ENCODE measurements around the gene AHSG.
"Not testable (repeated sequence)": the region's sequence is repeated elsewhere in the genome, so short reads cannot be mapped to it uniquely, and the experiment has no call there.

Gene AHSG

DNA sequence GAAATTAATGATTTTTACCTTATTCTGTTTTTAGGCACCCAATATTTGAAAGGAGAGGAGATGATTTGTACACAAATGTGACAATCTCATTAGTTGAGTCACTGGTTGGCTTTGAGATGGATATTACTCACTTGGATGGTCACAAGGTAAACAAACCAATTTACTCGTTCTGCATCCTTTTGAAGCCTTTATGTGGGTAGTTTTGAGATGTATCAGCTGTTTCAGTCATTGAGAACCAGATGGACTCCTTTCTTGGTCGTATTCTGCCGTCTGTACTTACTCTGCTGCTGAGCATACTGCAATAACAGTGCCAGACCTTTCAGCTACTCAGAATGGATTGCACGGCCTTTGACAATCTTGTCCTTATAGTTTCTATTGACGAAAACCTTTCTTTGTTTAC, 29.0 kb upstream of the AHSG start:
- no peak for ATAC-seq (replicated peaks)
- Mint-ChIP-seq H3K27ac (no peak overlapping the region), H3K36me3 (ENCODE audit: insufficient read depth) (peaks cover 73% of the 10 kb centered on the region), H3K27me3 (no peaks in the 10 kb centered on the region), H3K4me1 (ENCODE audit: low read depth in 2 of 2) (peaks cover 2 to 7% of the 10 kb centered on the region in 2 donors), H3K9me3 (no peaks in the 10 kb centered on the region), H3K4me3 (no peak overlapping the region)
- DNase-seq: no peak

DNA sequence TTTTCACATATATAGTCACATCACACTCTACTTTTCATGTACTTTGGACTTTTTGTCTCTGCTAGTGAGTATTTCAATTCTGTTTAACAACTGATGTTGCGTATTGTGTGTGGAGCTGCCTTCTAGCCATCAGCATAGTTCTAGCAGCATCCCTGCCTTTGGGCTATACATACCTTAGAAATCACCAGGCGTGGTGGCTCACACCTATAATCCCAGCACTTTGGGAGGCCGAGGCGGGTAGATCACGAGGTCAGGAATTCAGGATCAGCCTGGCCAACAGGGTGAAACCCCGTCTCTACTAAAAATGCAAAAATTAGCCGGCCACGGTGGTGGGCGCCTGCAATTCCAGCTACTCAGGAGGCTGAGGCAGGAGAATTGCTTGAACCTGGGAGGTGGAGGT, 26.6 kb upstream of the AHSG start:
- H3K4me1 Mint-ChIP-seq (ENCODE audit: low read depth in 2 of 2); DNase-seq; H3K27me3 Mint-ChIP-seq; H3K4me3 Mint-ChIP-seq; H3K9me3 Mint-ChIP-seq; ATAC-seq (replicated peaks); H3K27ac Mint-ChIP-seq: not testable (repeated sequence)
- H3K36me3 Mint-ChIP-seq (ENCODE audit: insufficient read depth): peaks cover 50% of the 10 kb centered on the region

DNA sequence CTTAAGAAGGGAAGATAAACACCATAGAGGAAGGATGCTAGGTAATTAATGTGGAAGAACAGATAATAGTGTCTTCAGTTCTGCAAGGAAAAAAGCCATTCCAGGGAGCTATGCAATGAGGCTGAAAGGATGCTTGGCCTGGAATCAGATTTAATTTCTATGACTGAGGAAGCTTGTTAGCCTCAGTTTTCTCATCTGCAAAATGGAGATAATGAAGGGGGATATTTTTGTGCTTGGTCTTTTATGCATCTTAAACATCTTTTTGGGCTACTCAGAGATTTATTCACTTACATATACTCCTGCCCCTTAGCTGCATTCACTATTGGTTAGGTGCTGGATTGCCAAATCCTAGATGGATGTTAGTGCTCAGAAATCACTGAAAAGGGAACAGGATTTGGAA, 25.7 kb upstream of the AHSG start:
- Mint-ChIP-seq H3K27me3 (no peaks in the 10 kb centered on the region), H3K27ac (no peak overlapping the region), H3K9me3 (no peaks in the 10 kb centered on the region), H3K4me3 (no peak overlapping the region), H3K4me1 (ENCODE audit: low read depth in 2 of 2) (peaks cover 0 to 8% of the 10 kb centered on the region in 2 donors), H3K36me3 (ENCODE audit: insufficient read depth) (peaks cover 41% of the 10 kb centered on the region)
- no peak for DNase-seq
- ATAC-seq (replicated peaks): no peak

DNA sequence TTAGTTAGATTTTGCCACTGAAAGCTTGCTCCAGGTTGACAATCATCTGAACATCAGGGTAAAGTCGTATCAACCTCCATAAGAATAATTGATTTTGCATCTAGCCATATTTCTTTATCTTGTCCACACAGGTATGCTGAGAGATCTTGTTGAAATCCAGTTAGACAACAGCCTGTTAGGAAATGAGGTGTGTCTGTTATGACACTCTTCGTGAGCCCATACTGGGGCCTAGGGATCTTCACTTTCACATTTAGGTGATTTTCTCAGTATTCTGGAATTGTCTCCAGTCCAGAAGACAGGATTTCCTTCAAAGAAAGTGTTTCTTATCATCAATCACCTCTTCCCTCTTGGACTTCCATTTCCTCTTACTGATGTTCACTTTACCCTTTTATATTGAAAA, 24.2 kb upstream of the AHSG start:
- DNase-seq (no peak), ATAC-seq (replicated peaks) (no peak)
- Mint-ChIP-seq H3K9me3 (no peaks in the 10 kb centered on the region), H3K4me3 (no peak overlapping the region), H3K27me3 (no peaks in the 10 kb centered on the region), H3K4me1 (ENCODE audit: low read depth in 2 of 2) (peaks cover 0 to 8% of the 10 kb centered on the region in 2 donors), H3K27ac (no peak overlapping the region), H3K36me3 (ENCODE audit: insufficient read depth) (peaks cover 27% of the 10 kb centered on the region)

DNA sequence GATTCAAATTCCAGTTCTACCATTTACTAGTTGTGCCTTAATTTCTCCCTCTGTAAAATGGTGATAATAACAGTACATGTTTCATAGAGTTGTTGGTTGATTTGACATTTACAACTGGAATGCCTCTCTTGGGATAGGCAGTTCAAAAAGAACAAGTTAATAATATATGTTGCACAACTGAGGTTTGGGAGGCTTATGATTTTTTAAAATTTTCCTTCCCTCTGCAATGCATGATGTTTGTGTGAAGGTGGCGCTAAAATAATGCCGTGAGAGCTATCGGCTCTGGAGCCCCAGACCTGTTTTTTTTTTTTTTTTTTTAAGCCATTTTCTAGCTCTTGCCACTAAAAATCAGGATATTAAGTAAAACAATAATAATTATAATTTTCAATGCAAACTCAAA, 23.7 kb upstream of the AHSG start:
- no peaks in the 10 kb centered on the region for H3K27me3 Mint-ChIP-seq
- DNase-seq (no peak), ATAC-seq (replicated peaks) (no peak)
- peaks cover 22% of the 10 kb centered on the region for H3K36me3 Mint-ChIP-seq (ENCODE audit: insufficient read depth)
- H3K27ac Mint-ChIP-seq: no peak overlapping the region
- peaks cover 0 to 8% of the 10 kb centered on the region in 2 donors for H3K4me1 Mint-ChIP-seq (ENCODE audit: low read depth in 2 of 2)
- H3K9me3 Mint-ChIP-seq: no peaks in the 10 kb centered on the region
- no peak overlapping the region for H3K4me3 Mint-ChIP-seq

DNA sequence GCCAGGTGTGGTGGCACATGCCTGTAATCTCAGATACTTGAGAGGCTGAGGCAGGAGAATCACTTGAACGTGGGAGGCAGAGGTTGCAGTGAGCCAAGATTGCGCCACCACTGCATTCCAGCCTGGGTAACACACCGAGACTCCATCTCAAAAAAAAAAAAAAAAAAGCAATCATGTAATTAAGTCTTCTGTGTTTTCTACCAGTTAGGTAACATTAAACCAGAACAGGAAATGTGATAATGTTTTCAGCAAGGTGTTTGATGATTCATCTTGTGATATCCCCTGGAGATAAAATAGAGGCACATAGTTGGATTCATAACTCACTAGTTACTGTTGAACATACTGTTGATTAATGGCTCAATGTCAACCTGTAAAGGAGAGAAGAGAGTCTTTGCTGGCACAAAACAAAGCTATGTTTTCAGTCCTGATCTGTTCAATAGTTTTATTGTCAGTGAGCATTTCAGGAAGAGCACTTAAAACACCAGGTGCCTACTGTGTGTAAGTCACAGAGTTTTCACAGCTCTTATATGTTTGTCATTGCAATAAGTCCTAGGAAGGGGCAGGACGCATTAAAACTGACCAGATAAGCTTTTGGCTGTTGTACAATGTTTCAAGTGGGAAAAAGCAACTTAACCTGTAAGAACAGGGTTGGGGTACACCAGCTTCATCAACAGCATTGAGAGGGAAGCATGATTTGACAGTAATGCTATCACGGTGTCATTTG, 22.8 kb upstream of the AHSG start:
- Mint-ChIP-seq H3K4me1 (ENCODE audit: low read depth in 2 of 2) (peaks cover 0 to 8% of the 10 kb centered on the region in 2 donors), H3K4me3 (peak overlapping the region in 1 of 2 donors; percentile 19), H3K27ac (no peak overlapping the region), H3K36me3 (ENCODE audit: insufficient read depth) (peaks cover 15% of the 10 kb centered on the region), H3K9me3 (no peaks in the 10 kb centered on the region), H3K27me3 (no peaks in the 10 kb centered on the region)
- DNase-seq (no peak), ATAC-seq (replicated peaks) (peak; percentile 81)

DNA sequence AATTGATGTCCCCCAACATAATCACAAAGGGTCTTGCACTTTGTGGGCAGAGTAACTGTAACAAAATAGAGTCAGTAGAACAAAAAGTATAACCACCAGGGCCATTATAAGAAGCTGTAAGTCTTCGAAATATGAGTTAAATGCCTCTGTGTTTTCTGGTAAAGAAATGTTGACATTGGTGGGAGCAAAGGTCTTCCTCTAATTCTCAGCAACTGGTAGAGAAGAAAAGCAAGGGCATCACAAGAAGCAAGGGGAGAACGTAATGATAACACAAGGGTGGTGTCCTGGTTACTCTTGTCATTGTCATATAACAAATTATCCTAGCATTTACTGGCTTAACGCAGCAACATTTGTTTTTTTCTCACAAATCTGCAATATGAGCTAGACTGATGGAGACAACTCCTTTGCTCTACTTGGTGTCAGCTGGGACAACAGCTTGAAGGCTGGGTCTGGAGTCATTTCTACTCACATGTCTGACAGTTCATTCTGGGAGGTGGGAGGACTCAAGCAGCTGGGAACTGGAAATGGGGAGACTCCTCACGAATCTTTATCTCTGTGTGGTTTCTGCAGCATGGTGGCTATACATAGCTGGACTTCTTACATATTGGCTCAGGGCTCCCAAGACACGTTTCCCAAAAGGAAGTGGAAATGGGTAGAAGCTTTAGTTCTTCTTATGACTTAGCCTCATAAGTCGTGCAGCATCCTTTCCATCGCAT, 22.1 kb upstream of the AHSG start:
- no peak for DNase-seq
- no peaks in the 10 kb centered on the region for H3K27me3 Mint-ChIP-seq
- peaks cover 0 to 8% of the 10 kb centered on the region in 2 donors for H3K4me1 Mint-ChIP-seq (ENCODE audit: low read depth in 2 of 2)
- peaks cover 8% of the 10 kb centered on the region for H3K36me3 Mint-ChIP-seq (ENCODE audit: insufficient read depth)
- no peak for ATAC-seq (replicated peaks)
- no peak overlapping the region for H3K4me3 Mint-ChIP-seq
- H3K9me3 Mint-ChIP-seq: no peaks in the 10 kb centered on the region
- no peak overlapping the region for H3K27ac Mint-ChIP-seq

DNA sequence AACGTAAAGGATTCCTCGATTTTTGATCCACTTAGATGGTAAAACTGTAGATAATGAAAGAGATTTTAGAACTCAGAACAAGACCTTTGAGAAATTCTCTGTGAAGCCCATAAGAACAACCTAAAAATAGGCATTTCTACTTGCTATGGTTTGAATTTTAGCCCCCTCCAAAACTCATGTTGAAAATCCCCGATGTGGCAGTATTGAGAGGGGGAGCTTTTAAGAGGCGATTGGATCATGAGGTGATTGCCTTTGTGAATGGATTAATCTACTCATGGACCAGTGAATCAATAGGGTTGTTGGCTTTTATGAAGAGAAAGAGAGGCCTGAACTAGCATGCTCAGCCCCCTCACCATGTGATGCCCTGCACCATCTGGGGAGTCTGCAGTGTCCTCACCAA, 20.2 kb upstream of the AHSG start:
- peaks cover 9 to 12% of the 10 kb centered on the region in 2 donors for H3K27me3 Mint-ChIP-seq
- no peak for ATAC-seq (replicated peaks)
- DNase-seq: no peak
- no peaks in the 10 kb centered on the region for H3K36me3 Mint-ChIP-seq (ENCODE audit: insufficient read depth)
- no peak overlapping the region for H3K27ac Mint-ChIP-seq
- H3K4me3 Mint-ChIP-seq: no peak overlapping the region
- no peaks in the 10 kb centered on the region for H3K9me3 Mint-ChIP-seq
- peaks cover 0 to 8% of the 10 kb centered on the region in 2 donors for H3K4me1 Mint-ChIP-seq (ENCODE audit: low read depth in 2 of 2)

DNA sequence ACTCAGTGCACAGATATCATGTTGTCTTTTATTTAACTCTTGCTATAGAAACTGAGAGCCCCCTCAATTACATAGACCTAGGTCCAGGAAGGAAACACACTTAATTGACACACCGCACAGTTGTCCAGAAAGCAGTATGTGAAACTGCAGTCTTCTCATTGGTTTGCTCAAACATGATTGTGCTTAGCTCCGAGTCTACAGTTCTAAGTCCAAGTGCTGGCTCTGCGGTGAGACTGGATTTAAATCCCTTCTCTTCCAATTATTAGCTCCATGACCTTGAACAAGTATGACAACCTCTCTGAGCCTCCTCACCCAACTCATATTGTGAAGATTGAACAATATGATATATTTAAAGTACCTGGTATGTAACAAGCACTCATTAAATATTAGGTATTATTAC, 19.0 kb upstream of the AHSG start:
- no peaks in the 10 kb centered on the region for H3K36me3 Mint-ChIP-seq (ENCODE audit: insufficient read depth)
- peaks cover 12 to 17% of the 10 kb centered on the region in 2 donors for H3K27me3 Mint-ChIP-seq
- ATAC-seq (replicated peaks) (no peak), DNase-seq (no peak)
- no peaks in the 10 kb centered on the region for H3K9me3 Mint-ChIP-seq
- peaks cover 0 to 8% of the 10 kb centered on the region in 2 donors for H3K4me1 Mint-ChIP-seq (ENCODE audit: low read depth in 2 of 2)
- H3K4me3 Mint-ChIP-seq: no peak overlapping the region
- no peak overlapping the region for H3K27ac Mint-ChIP-seq

DNA sequence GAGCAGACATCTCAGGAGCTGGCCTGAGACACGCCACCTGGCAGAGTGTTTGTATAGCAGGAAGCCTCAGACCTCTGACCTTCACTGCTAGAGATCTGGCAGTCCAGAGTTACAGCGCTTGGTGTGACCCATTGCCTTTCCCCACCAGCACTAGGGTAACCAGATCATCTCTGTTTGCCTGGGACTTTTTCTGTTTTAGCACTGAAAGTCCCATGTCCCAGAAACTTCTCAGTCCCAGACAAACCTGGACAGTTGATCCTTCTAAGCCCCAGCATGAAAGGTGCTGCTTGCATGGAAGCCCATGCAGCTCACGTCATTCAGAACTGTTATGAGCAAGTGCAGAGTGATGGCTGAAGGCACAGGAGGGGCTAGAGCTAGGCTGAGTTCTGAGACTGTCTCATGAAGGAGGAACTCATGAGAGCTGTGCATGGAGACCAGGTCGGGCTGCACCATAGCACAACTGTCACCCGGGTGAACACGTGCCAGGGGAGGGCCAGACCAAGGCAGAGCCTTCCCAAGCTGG, 18.2 kb upstream of the AHSG start:
- Mint-ChIP-seq H3K9me3 (no peaks in the 10 kb centered on the region), H3K4me3 (no peak overlapping the region), H3K36me3 (ENCODE audit: insufficient read depth) (no peaks in the 10 kb centered on the region), H3K4me1 (ENCODE audit: low read depth in 2 of 2) (peaks cover 0 to 8% of the 10 kb centered on the region in 2 donors), H3K27me3 (peaks cover 12 to 17% of the 10 kb centered on the region in 2 donors), H3K27ac (no peak overlapping the region)
- ATAC-seq (replicated peaks) (no peak), DNase-seq (no peak)

DNA sequence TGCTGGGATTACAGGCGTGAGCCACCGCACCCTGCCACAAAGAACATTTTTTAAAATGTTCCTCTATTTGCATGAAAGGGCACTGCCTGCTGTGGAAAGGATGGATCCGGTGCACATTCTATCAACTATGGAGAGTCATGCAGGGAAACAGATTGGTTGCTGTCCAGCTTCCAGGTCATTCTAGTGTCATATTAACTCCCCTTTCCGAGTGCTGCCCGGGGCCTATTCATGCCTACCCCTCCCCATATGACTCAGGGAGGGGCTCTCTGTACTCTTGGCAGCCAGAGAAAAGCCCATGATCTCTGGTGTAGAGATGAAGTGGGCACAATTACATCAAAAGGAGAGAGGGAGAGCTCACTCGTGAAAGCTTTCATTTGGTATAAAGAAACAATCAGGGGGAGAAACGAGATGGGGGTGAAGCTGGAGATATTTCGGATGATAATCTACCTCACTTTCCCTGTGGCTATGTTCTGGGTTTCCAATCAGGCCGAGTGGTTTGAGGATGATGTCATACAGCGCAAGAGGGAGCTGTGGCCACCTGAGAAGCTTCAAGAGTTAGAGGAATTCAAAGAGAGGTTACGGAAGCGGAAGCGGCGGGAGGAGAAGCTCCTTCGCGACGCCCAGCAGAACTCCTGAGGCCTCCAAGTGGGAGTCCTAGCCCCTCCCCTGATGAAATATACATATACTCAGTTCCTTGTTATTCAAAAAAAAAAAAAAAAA, 16.1 kb upstream of the AHSG start:
- no peak overlapping the region for H3K4me3 Mint-ChIP-seq
- no peak overlapping the region for H3K27ac Mint-ChIP-seq
- H3K4me1 Mint-ChIP-seq (ENCODE audit: low read depth in 2 of 2): no peaks in the 10 kb centered on the region
- H3K27me3 Mint-ChIP-seq: peaks cover 12 to 17% of the 10 kb centered on the region in 2 donors
- ATAC-seq (replicated peaks) (no peak), DNase-seq (no peak)
- H3K9me3 Mint-ChIP-seq: no peaks in the 10 kb centered on the region
- H3K36me3 Mint-ChIP-seq (ENCODE audit: insufficient read depth): no peaks in the 10 kb centered on the region

DNA sequence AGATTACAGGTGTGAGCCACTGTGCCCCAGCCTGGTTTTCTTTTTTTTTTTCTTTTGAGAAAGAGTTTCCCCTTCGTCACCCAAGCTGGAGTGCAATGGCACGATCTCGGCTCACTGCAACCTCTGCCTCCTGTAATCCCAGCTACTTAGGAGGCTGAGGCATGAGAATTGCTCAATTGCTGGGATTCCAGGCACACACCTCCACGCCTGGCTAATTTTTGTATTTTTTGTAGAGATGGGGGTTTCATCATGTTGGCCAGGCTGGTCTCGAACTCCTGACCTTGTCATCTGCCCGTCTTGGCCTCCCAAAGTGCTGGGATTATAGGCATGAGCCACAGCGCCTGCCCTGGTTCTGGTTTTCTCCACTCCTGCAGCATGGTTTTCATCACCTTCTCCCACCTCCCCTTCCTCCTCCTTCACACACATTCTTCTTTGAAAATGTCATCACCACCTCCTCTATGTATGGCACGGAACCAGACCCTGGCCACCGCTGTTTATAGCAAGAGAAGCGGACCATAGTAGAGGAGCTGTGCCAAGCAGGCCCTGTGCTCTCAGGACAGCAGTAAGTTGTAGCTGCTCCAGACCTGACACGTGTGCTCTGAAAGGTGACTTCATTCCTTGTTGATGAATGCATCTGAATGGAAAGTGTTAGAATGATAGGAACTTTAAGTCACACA, 14.6 kb upstream of the AHSG start:
- H3K4me3 Mint-ChIP-seq: no peak overlapping the region
- no peak for ATAC-seq (replicated peaks)
- no peaks in the 10 kb centered on the region for H3K4me1 Mint-ChIP-seq (ENCODE audit: low read depth in 2 of 2)
- H3K9me3 Mint-ChIP-seq: no peaks in the 10 kb centered on the region
- H3K27ac Mint-ChIP-seq: no peak overlapping the region
- no peaks in the 10 kb centered on the region for H3K36me3 Mint-ChIP-seq (ENCODE audit: insufficient read depth)
- peaks cover 12 to 17% of the 10 kb centered on the region in 2 donors for H3K27me3 Mint-ChIP-seq
- DNase-seq: no peak

DNA sequence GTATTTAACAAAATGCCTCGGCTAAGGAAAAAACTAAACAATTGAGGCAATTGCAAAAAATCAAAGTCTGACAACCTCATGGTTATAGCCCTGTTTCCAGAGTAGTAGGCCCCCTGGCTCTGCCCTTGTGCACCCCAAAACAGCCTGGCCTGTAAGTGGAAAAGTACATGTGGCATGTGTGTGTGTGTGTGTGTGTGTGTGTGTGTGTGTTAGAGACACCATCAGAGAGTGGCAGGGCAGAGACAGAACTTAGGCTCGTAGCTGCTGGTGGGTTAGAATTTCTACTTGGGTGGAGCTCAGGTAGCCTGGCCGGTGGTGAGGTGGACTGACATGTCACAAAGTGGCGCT, 14.1 kb upstream of the AHSG start:
- no peaks in the 10 kb centered on the region for H3K9me3 Mint-ChIP-seq
- no peaks in the 10 kb centered on the region for H3K4me1 Mint-ChIP-seq (ENCODE audit: low read depth in 2 of 2)
- H3K27me3 Mint-ChIP-seq: peaks cover 12 to 18% of the 10 kb centered on the region in 2 donors
- ATAC-seq (replicated peaks): no peak
- no peaks in the 10 kb centered on the region for H3K36me3 Mint-ChIP-seq (ENCODE audit: insufficient read depth)
- no peak overlapping the region for H3K4me3 Mint-ChIP-seq
- DNase-seq: no peak
- no peak overlapping the region for H3K27ac Mint-ChIP-seq

All from effector memory CD8-positive, alpha-beta T cell (primary cell).